ENCODE results near the gene TLX2. TPM values are rescaled to one million over a fixed set of nuclear protein-coding genes. Genes with fewer than 3 reads are reported as not detected.
A peak's percentile ranks its signal among the peaks of the same experiment; 100 is the strongest.

The TLX2 gene
- total and polyA plus RNA-seq, 2 donors (not counting 3 experiments of a cell fraction or from before 2014, with no cell fraction given) = not detected

DNA sequence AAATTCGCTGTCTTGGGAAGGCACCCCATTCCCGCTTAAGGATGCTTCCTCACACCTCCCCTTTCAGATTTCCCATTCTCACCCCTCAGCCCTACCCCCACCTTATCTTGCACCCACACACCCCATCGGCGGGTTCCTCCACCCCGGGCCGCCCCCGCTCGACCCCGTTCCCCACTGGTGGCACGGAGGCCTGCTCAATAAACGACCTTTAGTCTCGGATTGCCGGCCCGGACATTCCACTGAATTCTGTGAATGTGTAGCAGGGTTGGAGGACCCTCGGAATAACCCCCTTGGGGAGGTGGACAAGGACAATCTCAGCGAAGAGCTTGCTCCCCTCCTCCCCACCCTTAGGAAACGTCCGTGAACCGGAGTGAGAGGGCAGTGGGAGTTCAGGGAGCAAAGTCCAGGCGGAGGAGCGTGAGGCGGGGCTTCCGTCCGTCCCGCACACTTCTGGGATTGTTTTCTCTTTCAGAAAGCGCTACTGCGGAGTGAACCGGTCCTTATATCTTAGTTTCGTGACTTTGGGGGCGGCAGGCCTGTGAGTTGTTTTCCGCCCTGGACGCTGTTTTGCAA, 12.0 kb upstream of the TLX2 start:
- H3K4me2 ChIP-seq (ENCODE audit: insufficient read depth, low read length) = peak overlapping the region; percentile 62
- H3K9ac ChIP-seq (replicated peaks; ENCODE audit: extremely low read depth, insufficient read depth, low read length) = peak overlapping the region; percentile 46
- TF ChIP-seq, protein P1, sequence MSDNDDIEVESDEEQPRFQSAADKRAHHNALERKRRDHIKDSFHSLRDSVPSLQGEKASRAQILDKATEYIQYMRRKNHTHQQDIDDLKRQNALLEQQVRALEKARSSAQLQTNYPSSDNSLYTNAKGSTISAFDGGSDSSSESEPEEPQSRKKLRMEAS (IDR thresholded peaks at IDR 0.05; ENCODE audit: insufficient read depth, insufficient read length) = no peak
- TF ChIP-seq JUN (IDR thresholded peaks at IDR 0.05; ENCODE audit: borderline replicate concordance, insufficient read depth, insufficient read length, low read depth) = no peak
- TF ChIP-seq MYC (IDR thresholded peaks at IDR 0.05; ENCODE audit: low read depth, low read length) = no peak
- no peak for TF ChIP-seq GATA2 (IDR thresholded peaks at IDR 0.05; ENCODE audit: insufficient read depth, insufficient read length, low read depth, low read length)
- peak; percentile 63 for FAIRE-seq
- dilution Hi-C loops (cut with MboI; ENCODE audit: extremely low pct_ligation_motif_present, low sequenced_read_pairs) (no loop called here), intact Hi-C loops (cut with micrococcal nuclease) (loop anchor here (5.0 kb wide), 1 partner anchor 150 kb away; the partner anchor contains the start of gene SEMA4F)
- peak overlapping the region; percentile 41 for H2AFZ ChIP-seq (ENCODE audit: low read depth, low read length)
- DNase-seq (ENCODE audit: low read depth, low spot score) = no peak
- peak overlapping the region; percentile 44 to 55 (median 50) for H3K4me3 ChIP-seq (replicated peaks in 1 of 3; ENCODE audit: insufficient read depth in 1 of 3, low read depth in 1 of 3, low read length in 3 of 3)
- H4K20me1 ChIP-seq (replicated peaks; ENCODE audit: control insufficient read depth, extremely low read depth, insufficient read depth, low read length) = no peaks in the 10 kb centered on the region
- BruUV-seq (replicated peaks) = no TSS peak
- H3K79me2 ChIP-seq (ENCODE audit: control insufficient read depth, insufficient read depth, low read length) = peaks cover 4% of the 10 kb centered on the region
- H3K36me3 ChIP-seq (ENCODE audit: control insufficient read depth in 2 of 2, extremely low read depth in 1 of 2, insufficient read depth in 2 of 2, low read length in 2 of 2) = peaks cover 0 to 4% of the 10 kb centered on the region in 2 experiments
- no peaks in the 10 kb centered on the region for H3K9me3 ChIP-seq (replicated peaks; ENCODE audit: control insufficient read depth, insufficient read depth, low read length)
- ChIA-PET POLR2A (interaction anchor here (0.6 kb wide), 1 partner anchor 35 kb away, joined by 9 read pairs; no protein-coding TSS in a partner anchor), CTCF (no interaction called here)
- H3K27me3 ChIP-seq (ENCODE audit: control insufficient read depth in 2 of 2, insufficient read depth in 2 of 2, low read length in 2 of 2) = peaks cover 23 to 35% of the 10 kb centered on the region in 2 experiments
- H3K4me1 ChIP-seq (ENCODE audit: control insufficient read depth, extremely low read depth, insufficient read depth, low read length) = peaks cover 41% of the 10 kb centered on the region
- no peaks in the 10 kb centered on the region for H3K9me1 ChIP-seq (replicated peaks; ENCODE audit: control insufficient read depth, extremely low read depth, insufficient read depth, low read length)
- peak overlapping the region; percentile 59 for H3K27ac ChIP-seq (ENCODE audit: insufficient read depth, low read depth, low read length)

DNA sequence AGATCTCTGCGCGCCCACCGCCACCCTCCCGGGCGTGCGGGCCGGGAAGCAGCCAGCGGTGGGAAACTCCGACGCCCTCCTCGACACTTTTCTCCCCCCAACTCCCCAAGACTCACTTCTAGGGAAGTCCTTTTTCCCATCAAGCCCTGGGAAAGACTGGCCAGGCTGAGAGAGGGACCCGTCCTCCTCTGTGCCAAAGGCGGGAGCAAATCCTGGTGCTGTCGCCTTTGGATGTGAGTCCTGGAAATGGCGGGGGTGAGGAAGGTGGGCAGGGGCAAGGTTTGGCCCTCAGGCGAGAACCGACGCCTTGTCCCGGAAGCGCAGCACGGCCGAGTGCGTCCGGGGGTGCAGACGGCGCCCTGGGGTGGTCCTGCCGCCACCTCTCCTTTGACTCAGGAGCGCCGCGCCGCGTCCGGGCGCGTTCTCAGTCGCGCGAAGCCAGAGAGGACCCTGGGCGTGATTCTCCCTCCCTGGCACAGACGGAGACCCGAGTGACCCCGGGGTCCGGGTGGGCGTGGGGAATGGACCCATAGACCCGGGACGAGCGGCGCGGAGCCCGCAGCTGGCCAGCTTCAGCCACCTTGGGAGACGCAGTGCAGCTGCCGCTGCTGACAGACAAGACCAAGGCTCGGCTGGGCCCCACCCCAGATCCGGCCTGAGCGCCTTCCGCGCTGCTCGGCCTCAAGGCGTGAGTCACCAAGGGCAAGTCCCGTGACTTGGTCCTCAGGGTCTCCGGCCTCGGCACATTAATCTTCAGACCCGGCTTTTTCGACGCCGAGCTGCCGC, 11.3 kb upstream of the TLX2 start:
- no peaks in the 10 kb centered on the region for H4K20me1 ChIP-seq (replicated peaks; ENCODE audit: control insufficient read depth, extremely low read depth, insufficient read depth, low read length)
- TF ChIP-seq POLR2A (IDR thresholded peaks at IDR 0.05; ENCODE audit: low read depth, low read length) (peak; percentile 96), MYC (IDR thresholded peaks at IDR 0.05; ENCODE audit: low read depth, low read length) (no peak), JUN (IDR thresholded peaks at IDR 0.05; ENCODE audit: borderline replicate concordance, insufficient read depth, insufficient read length, low read depth) (peak; percentile 62), FOS (IDR thresholded peaks at IDR 0.05; ENCODE audit: borderline replicate concordance, insufficient read depth, low read length) (peak; percentile 90), GATA2 (IDR thresholded peaks at IDR 0.05; ENCODE audit: insufficient read depth, insufficient read length, low read depth, low read length) (no peak), POLR2AphosphoS5 (IDR thresholded peaks at IDR 0.05; ENCODE audit: insufficient read depth, low read depth, low read length) (peak; percentile 98), EZH2 (IDR thresholded peaks at IDR 0.05; ENCODE audit: borderline replicate concordance, low read depth, low read length, severe bottlenecking) (no peak)
- TF ChIP-seq, protein P1 (IDR thresholded peaks at IDR 0.05; ENCODE audit: insufficient read depth, insufficient read length) = peak; percentile 37
- TF ChIP-seq, protein P2, sequence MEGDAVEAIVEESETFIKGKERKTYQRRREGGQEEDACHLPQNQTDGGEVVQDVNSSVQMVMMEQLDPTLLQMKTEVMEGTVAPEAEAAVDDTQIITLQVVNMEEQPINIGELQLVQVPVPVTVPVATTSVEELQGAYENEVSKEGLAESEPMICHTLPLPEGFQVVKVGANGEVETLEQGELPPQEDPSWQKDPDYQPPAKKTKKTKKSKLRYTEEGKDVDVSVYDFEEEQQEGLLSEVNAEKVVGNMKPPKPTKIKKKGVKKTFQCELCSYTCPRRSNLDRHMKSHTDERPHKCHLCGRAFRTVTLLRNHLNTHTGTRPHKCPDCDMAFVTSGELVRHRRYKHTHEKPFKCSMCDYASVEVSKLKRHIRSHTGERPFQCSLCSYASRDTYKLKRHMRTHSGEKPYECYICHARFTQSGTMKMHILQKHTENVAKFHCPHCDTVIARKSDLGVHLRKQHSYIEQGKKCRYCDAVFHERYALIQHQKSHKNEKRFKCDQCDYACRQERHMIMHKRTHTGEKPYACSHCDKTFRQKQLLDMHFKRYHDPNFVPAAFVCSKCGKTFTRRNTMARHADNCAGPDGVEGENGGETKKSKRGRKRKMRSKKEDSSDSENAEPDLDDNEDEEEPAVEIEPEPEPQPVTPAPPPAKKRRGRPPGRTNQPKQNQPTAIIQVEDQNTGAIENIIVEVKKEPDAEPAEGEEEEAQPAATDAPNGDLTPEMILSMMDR (IDR thresholded peaks at IDR 0.05; ENCODE audit: extremely low read depth in 1 of 2, insufficient read depth in 1 of 2, low read depth in 1 of 2, low read length in 2 of 2) = peak; percentile 31 to 50
- H3K36me3 ChIP-seq (ENCODE audit: control insufficient read depth in 2 of 2, extremely low read depth in 1 of 2, insufficient read depth in 2 of 2, low read length in 2 of 2) = peaks cover 0 to 4% of the 10 kb centered on the region in 2 experiments
- intact Hi-C loops (cut with micrococcal nuclease) = loop anchor here (1.0 to 5.0 kb wide), 2 partner anchors 20 to 149 kb away; partner anchors contain the start of genes SEMA4F and TTC31
- no peaks in the 10 kb centered on the region for H3K9me3 ChIP-seq (replicated peaks; ENCODE audit: control insufficient read depth, insufficient read depth, low read length)
- H3K79me2 ChIP-seq (ENCODE audit: control insufficient read depth, insufficient read depth, low read length) = peaks cover 4% of the 10 kb centered on the region
- peak overlapping the region; percentile 44 to 55 (median 50) for H3K4me3 ChIP-seq (replicated peaks in 1 of 3; ENCODE audit: insufficient read depth in 1 of 3, low read depth in 1 of 3, low read length in 3 of 3)
- peak overlapping the region; percentile 59 for H3K27ac ChIP-seq (ENCODE audit: insufficient read depth, low read depth, low read length)
- H3K4me2 ChIP-seq (ENCODE audit: insufficient read depth, low read length) = peak overlapping the region; percentile 62
- CTCF ChIA-PET = interaction anchor here (1.4 to 1.8 kb wide), 3 partner anchors 13 to 111 kb away, joined by 3 to 10 read pairs (median 4); partner anchors contain the start of genes CCDC142 and TTC31
- POLR2A ChIA-PET = no interaction called here
- peak overlapping the region; percentile 46 for H3K9ac ChIP-seq (replicated peaks; ENCODE audit: extremely low read depth, insufficient read depth, low read length)
- DNase-seq (ENCODE audit: low read depth, low spot score) = peak; percentile 86
- H3K9me1 ChIP-seq (replicated peaks; ENCODE audit: control insufficient read depth, extremely low read depth, insufficient read depth, low read length) = no peaks in the 10 kb centered on the region
- FAIRE-seq = peak; percentile 97
- BruUV-seq (replicated peaks) = TSS peak; percentile 30
- H3K4me1 ChIP-seq (ENCODE audit: control insufficient read depth, extremely low read depth, insufficient read depth, low read length) = peaks cover 40% of the 10 kb centered on the region
- peaks cover 18 to 30% of the 10 kb centered on the region in 2 experiments for H3K27me3 ChIP-seq (ENCODE audit: control insufficient read depth in 2 of 2, insufficient read depth in 2 of 2, low read length in 2 of 2)
- dilution Hi-C loops (cut with MboI; ENCODE audit: extremely low pct_ligation_motif_present, low sequenced_read_pairs) = no loop called here
- H2AFZ ChIP-seq (ENCODE audit: low read depth, low read length) = peak overlapping the region; percentile 41
